ENCODE data around the gene PLXDC2. TPM values are rescaled to one million over a fixed set of nuclear protein-coding genes. Genes with fewer than 3 reads are reported as not detected.
A peak's percentile ranks its signal among the peaks of the same experiment; 100 is the strongest.

The PLXDC2 gene
- total RNA-seq, 1 donor: 38.0 TPM

DNA sequence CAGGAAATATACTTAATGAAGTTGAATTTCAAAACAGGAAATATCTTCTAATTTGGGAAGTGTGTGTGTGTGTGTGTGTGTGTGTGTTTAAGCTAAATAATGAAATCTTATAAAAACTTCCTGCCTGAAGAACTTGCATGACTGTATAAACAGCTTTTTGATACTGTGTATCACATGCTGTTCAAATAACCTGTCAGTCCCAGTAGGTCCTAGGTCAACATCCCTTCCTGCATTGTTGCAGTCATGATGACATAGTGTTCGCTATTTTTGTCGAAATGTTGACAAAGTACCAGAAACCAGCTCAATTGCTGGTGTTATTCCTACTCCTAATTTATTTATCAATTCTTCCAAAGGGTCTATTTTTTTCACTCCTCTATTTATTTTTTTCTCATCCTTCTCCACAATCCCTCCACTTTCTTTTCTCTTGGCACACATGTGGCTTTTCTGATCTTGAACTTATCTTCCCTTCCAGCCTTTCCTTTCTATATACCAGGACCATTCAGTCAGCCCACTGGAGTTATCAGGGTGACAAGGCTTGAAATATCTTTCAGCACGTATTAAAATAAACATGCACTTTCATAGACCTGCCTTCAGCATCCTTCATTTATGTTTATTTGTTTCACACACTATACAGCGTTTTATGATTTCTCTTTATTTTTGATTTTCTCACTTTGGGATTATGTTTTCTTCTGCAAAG lies 115.8 kb downstream of the PLXDC2 start:
- peak in 1 of 3 donors; percentile 12 for DNase-seq (ENCODE audit: low read depth in 2 of 3, low spot score in 2 of 3)

DNA sequence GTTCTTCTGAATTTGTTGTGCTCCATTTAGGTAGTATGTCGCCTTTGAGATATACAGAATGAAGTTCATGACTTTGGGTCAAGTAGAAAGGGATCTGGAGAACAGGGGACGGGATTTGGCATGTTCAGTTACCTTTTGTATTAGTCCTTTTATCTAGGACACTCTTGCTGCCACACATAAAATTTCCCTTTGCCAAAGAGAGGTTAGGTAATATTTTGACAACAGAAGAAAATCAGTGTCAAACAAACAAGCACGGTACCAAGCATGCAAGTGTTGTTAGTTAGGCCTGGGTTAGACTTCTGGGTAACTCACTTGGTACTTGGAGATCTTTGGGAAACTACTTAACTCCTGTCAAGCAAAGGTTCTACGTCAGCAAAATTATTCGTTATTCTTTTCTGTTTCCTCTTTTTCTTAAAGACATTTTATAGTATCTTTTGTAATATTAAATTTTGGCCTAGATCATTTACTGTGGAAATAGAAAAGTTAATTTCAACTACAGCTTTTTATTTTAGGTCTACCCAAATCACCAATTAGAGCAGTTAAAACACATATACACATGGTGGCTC lies 116.7 kb downstream of the PLXDC2 start:
- no peak for DNase-seq (ENCODE audit: low read depth in 2 of 3, low spot score in 2 of 3)

DNA sequence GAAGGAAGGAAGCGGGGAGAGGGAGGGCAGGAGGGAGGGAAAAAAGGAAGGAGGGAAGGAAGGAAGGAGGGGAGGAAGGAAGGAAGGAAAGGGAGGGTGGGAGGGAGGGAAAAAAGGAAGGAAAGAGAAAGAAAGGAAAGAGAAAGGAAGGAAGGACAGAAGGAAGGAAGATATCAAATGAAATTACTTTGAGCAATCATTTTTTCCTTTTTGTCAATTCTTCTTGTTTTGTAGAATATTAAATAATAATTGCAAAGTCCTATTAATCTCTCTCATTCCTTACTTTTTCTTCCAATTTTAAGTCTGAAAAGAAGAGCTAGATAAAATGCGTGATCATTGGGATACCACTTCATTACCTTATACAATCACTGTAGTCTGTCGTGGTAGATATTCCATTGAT lies 117.5 kb downstream of the PLXDC2 start:
- DNase-seq (ENCODE audit: low read depth in 2 of 3, low spot score in 2 of 3): no peak

DNA sequence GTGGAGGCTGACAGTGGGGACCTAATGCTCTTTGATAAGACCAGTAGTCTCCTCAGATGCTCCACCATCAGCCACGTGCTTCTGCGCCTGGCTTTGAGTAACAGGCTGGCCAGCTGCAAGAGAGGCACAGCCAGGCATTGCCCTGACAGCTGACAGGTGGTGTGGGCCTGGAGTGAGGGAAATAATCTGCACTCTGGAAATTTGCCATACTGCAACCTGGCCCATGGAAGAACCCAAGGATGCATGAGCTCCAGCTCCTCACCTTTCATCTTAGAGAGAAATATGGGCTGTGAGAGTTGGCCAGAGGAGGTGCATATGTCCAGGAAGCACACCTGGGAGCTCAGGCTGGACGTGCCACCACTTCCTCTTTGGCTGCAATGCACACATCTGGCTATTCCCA lies 118.9 kb downstream of the PLXDC2 start:
- no peak for DNase-seq (ENCODE audit: low read depth in 2 of 3, low spot score in 2 of 3)

DNA sequence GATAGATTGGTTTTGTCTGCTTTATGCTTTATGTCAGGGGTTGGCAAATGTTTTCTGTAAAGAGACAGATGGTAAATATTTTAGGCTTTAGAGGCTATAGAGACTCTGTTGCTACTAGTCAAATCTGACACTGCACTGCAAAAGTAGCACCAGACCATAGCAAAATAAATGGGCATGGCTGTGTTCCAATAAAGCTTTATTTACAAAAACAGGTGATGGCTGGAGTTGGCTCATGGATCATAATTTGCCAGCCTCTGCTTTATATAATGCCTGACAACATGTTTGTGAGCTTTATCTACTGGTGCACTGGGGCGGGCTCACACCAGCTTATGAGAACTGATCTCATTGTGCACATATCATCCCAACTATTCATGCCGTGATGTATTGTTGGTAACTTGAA lies 120.1 kb downstream of the PLXDC2 start:
- DNase-seq (ENCODE audit: low read depth in 2 of 3, low spot score in 2 of 3): no peak

DNA sequence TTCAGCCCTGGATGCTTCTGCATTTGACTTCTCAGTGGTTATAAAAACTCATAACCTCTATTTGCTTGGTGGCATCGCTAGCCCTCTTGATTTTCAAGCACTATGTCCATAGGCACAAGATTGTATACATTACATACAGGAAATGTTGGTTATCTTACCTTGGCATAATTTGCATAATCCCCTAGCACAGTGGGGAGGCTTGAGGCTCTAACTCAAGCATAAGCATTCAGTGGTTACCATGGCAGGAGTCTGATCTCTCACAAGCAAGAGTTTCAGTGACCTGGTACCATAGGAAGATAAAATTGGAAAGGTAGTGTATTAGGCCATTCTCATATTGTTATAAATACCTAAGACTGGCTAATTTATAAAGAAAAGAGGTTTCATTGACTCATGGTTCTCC lies 121.8 kb downstream of the PLXDC2 start:
- no peak for DNase-seq (ENCODE audit: low read depth in 2 of 3, low spot score in 2 of 3)

DNA sequence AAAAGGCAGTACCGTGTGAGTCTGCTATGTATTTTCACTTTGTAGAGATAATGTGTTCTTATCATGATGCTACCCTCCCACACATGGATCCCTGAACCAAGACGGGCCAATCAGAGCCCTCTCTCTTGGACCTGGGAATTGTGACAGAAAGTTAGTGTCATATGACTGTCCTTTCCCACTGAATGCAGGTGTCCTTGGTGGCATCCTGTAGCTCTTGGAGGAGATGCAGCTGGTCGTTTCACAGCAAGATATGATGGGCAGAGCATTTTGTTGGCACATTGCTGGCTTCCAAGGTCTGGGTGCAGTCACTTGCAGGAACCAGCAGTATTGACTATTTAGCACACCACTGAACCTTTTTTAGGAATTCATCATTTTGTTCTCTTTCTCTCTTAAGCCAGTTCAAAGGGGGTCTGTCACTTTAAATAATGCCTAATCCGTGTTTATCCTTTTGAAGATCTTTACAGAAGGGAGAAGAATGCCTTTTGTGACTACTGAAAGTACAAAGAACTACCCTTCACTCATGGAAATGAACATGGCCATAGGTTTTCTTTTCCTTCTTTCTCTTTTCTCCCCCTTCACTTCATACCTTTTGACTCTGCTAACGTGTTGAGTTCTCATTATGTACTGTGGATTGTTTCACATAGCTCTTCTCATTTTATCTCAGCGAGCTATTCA lies 125.1 kb downstream of the PLXDC2 start:
- no peak for DNase-seq (ENCODE audit: low read depth in 2 of 3, low spot score in 2 of 3)

DNA sequence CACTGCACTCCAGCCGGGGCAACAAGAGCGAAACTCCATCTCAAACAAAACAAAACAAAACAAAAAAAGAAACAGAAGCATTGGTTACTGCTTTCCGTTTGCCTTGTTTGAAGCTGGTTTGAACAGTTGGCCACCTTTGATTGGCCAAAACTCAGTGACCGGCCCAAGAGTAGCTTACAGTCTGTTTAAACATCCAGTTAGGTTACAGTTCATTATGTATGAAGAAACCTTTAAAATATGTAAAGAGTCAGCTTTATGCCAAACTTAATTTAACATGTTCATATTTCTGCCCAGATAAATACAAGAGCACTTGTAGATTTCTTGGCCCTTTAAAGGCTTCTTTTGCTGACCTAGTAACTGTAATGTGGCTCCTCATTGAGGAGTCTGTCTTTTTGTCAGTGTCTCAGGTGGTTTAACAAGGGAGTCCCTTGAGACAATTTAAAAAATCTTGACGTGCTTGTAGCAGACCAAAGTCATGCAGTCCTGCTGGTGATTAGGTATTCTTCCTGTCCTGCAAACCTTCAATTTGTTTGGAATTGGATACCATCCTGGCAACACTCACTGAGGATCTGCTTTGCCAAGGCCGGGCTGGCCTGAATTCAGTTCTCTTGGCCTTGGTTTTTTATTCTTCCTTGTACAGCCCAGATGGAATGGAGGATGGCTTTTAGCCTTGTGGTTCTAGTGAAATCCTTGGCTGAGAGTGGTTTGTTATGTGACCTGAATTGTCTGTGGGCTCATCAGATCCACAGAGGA lies 128.9 kb downstream of the PLXDC2 start:
- DNase-seq (ENCODE audit: low read depth in 2 of 3, low spot score in 2 of 3): no peak

DNA sequence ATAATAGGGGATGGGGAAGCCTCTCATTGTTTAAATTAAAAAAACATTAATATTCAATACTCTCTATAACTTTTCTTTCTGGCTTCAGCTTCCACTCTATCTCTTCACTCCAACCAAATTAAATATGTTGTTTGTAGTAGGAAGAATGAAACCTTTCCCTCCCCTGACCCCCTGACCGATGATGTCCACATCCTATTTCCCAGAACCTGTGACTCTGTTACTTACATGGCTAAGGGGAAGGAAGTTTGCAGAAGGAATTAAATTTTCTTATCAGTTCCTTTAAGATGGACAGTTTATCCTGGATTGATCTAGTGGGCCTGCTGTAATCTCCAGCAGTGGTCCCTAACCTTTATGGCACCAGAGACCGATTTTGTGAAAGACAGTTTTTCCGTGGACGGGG lies 130.0 kb downstream of the PLXDC2 start:
- no peak for DNase-seq (ENCODE audit: low read depth in 2 of 3, low spot score in 2 of 3)

DNA sequence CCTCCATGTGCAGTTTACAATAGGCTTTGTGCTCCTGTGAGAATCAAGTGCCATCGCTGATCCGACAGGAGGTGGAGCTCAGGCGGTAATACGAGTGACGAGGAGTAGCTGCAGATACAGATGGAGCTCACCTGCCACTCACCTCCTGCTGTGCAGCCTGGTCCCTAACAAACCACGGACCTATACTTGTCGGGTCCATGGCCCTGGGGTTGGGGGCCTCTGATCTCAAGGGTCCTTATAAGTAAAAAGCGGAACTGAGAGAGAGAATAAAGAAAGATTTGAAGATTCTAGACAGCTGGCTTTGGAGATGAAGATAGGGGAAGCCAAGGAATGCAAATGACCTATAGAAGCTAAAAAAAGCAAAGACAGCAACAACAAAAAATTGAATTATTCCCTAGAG lies 130.6 kb downstream of the PLXDC2 start:
- no peak for DNase-seq (ENCODE audit: low read depth in 2 of 3, low spot score in 2 of 3)

DNA sequence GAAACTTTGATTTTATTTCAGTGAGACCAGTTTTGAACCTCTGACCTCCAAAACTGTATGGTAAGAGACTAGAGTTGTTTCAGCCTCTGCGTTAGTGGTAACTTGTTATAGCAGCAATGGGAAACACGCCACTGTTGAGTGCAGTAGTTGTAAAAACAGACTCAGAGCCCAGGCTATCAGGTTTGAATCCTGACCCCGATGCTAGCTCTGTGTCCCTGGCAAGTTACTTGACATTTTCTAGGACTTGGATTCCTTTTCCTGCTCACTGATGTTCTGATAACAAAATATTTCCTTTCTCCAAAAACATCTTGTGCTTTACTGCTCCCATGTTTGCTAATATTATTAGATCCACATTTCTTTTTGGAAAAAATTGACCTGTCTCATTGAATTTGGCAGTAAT lies 131.0 kb downstream of the PLXDC2 start:
- no peak for DNase-seq (ENCODE audit: low read depth in 2 of 3, low spot score in 2 of 3)

DNA sequence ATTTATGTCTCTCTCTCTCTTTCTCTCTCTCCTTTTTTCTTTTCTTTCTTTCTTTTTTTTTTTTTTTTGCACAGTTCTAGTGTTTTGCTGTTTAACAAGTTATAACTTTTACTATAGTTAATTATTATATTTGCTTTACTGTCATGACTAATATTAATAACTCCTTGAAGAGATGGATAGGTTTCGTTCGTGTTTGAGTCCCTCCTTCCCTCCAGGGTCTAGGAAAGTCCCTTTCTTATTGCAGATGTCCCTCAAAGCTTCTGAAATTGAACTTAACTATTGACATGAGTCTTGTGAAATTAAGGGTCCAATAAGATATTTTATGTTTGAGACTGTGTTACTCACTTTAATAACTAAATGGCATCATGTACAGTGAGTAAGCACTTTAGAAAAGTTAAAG lies 131.4 kb downstream of the PLXDC2 start:
- DNase-seq (ENCODE audit: low read depth in 2 of 3, low spot score in 2 of 3): no peak

DNA sequence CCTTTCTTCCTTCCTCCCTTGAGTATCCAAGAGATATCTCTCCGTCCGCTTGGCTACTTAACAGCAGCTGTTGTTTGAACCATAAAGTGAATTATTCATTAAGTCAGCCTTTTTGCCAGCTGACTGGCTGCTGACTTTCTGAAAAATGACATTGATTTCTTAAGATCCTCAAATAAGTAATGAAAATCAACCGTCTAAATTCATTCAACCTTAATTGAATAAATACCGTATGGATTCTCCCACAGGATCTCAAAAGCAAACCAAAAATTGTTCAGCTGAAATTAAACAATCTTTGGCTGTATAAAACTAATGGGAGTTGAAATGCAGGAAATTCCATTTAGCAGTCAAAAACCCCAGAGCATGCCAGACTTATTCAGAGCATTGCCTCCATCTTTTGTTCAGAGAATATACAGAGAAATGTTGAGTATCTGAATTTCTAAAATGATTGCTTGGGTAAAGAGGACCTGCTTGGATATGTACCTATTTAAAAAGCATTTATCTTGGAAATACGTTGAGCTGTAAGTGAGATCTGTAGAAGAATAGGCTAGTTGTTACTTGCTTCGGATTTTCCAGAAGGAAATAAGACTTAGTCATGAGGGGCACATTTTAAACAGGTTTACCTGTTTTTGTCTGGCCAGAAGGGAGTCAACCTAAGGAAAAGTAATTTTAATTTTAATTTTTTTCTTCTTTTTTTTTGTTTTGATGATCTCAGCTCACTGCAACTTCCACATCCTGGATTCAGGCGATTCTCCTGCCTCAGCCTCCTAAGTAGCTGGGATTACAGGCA lies 136.2 kb downstream of the PLXDC2 start:
- no peak for DNase-seq (ENCODE audit: low read depth in 2 of 3, low spot score in 2 of 3)

DNA sequence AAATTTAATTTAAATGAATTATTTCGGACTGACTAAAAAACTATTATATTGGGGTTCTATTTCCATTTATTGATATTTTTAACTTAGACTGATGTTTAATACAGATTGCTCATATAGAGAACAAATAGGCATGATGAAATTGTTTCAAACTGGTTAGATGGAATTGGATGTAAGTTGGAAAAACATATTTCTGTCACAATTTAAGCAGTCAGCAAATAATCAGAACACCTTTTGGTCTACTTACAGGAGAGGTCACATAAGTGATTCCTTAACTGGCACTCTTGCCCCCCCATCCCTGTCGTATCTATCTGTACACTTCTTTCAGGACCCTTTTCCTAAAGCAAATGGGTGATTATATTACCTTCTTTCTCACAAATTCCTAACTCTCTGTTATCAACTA lies 138.4 kb downstream of the PLXDC2 start:
- DNase-seq (ENCODE audit: low read depth in 2 of 3, low spot score in 2 of 3): no peak

DNA sequence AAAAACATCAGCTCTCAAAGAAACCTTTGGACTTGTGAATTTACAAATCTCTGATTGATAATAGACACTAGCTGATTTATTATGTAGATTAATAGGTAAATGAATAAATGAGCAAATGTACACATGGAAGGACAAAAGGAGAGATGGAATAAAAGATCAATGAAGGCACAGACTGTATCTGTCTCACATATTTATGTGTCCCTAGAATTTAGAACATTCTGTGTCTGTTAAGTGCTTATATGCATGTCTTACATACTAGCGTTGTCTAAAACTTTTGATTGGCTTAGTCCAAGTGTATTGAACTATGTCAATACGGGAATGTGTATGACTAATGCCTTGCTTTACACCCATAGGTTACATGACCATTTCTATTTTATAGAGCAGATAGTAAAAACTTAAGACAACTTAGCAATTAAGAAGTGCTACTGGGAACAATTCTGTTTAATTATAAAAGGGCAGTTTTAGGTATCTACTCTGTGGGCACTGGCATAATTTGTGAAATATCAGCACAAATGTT lies 140.3 kb downstream of the PLXDC2 start:
- DNase-seq (ENCODE audit: low read depth in 2 of 3, low spot score in 2 of 3): no peak

DNA sequence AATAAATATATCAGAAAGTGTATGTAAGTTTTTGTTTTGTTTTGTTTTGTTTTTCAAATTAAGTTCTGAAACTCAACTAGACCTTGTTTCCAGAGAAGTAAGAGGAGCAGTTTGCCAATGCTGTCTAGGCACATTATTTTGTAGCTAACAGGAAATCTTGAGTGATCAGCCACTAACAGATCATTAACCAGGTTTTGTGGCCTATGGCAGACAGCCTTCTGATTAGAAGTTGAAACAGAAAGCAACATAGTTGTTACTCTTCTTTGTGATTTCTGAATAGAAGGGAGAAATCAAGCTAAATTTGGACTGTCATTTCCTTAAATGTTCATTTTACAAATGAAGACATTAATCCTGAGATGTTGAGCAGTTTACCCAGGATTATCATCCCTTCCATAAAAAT lies 142.6 kb downstream of the PLXDC2 start:
- peak in 1 of 3 donors; percentile 14 for DNase-seq (ENCODE audit: low read depth in 2 of 3, low spot score in 2 of 3)

DNA sequence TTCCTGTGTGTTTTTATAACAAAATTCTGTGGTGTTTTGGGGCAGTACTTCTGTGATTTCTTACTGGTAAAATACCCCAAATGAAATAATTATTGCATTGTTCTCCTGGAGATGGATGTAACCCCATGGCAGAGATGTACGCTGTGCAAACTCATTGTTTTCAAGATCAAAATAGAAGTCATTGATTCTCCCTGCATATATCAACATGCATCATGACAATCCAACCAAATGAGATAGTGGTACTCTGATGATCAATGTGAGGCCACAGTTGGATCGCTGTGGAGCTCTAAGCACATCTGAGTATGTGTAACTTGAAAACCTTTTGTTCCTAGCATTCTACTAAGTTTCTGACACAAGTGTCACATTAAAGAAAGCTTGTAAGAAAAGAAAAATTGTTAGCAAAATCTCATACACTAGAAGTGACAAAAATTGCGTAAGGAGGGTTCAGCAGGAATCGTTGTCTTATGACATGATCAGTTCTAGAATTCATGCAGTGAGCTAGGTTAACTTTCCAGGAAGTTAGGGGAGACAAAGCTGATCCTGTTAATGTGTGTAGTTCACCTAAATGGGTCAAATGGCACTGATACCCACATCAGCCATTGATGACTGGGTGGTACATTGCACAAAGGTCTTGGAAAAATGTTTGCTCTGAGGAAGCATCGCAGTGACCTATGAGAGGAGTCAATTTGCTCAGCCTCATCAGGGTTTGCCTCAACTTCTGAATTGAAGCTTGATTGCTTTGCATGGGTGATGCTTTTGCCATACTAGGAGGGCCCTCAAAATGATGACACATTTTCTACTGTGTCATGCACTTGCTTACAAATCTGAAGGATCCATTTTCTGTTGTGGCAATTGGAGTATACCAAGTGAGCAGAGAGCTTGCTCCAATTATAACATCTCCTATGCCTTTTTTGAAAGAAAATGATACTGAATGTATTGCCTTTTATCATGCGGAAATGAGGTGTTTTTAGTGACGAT lies 145.1 kb downstream of the PLXDC2 start:
- DNase-seq (ENCODE audit: low read depth in 2 of 3, low spot score in 2 of 3): no peak

DNA sequence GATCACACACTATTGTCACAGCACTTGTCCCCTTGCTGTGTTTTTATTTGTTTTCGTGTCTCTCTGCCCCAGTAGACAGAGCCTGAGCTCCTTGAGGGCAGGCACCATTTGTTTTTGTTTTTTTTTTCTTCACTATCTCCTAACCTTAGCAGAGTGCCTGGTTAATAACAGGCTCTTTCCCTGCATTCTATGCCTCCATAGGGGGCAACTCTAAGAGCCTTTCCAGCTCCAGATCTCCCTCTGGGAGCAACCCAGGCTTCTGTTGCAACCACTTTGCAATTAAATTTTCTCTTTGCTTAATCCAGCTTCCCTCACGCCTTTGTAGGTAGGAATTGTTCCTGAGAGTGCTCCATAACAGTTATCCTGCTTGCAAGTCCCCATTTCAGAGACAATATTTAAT lies 148.4 kb downstream of the PLXDC2 start:
- no peak for DNase-seq (ENCODE audit: low read depth in 2 of 3, low spot score in 2 of 3)

DNA sequence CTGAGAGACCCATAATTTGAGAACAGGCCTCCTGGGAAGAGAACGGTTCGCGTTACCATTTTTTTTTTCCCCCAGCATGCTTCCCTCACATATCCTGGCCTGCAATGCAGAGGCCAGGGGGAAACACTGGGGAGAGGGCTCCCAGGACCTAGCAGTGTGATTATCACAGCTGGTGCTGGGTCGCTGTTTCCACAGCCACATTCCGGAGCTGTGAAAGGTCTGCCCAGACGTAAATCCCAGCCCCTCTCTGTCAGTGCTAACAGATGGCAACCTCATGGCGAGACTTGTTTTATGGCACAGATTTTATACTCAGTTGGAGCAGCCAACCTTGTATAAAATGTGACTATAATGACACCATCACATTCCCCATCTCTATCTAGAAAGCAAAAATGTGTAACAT lies 150.5 kb downstream of the PLXDC2 start:
- no peak for DNase-seq (ENCODE audit: low read depth in 2 of 3, low spot score in 2 of 3)

Data from hematopoietic multipotent progenitor cell (in vitro differentiated cells).